Subcutaneous preadipocyte (primary cell): ENCODE measurements around the gene DAG1. TPM values are rescaled to one million over a fixed set of nuclear protein-coding genes. Genes with fewer than 3 reads are reported as not detected.

Source experiments
- small RNA-seq: library from RNA; depleted of rRNA; stranded (forward); fragments of <200 nt; gene quantifications from one replicate; pipeline ENCODE3, GENCODE V24; 2012
- total RNA-seq: library from RNA; depleted of rRNA; stranded (reverse); fragments of >200 nt; gene quantifications from 2 replicates; pipeline ENCODE4 v1.2.3, GENCODE V29; 2012

Gene DAG1
- total RNA-seq = 37.8 and 48.3 TPM in 2 replicates

DNA sequence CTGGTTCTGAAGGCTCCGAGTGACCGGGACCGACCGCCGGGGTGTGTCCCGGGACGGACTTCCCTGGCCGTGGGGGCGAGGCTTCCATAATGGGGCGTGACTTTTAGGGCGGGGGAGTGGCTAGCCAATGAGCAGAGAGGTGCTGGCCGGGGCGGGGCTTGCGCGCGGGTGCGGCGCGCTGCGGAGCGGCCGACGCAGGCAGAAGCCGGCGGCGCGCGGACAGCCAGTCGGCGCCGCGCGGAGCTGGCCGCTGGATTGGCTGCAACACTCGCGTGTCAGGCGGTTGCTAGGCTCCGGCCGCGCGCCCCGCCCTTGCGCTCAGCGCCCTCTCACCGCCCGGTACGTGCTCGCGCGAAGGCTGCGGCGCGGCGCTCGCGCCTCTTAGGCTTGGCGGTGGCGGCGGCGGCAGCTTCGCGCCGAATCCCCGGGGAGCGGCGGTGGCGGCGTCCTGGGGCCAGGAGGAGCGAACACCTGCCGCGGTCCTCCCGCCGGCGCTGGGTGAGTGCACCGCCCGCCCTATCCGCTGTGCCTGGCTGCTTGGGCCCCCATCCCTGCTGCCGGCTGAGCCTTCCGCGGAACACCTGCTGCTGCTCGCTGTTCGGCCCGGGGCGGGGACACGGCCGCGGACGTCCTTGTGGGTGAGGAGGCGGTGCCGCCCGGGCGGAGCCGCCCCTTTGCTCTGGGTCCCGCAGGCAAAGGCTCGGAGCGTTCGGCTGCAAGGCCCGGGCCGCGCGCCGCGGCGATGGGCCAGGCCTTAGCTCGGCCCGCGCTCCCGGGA is at the start of gene DAG1:
TSS of gene DAG1 (plus strand) at position 332 of the 778 bp plus-strand sequence. CDS start 40,268 bp downstream, outside the sequence.

DNA sequence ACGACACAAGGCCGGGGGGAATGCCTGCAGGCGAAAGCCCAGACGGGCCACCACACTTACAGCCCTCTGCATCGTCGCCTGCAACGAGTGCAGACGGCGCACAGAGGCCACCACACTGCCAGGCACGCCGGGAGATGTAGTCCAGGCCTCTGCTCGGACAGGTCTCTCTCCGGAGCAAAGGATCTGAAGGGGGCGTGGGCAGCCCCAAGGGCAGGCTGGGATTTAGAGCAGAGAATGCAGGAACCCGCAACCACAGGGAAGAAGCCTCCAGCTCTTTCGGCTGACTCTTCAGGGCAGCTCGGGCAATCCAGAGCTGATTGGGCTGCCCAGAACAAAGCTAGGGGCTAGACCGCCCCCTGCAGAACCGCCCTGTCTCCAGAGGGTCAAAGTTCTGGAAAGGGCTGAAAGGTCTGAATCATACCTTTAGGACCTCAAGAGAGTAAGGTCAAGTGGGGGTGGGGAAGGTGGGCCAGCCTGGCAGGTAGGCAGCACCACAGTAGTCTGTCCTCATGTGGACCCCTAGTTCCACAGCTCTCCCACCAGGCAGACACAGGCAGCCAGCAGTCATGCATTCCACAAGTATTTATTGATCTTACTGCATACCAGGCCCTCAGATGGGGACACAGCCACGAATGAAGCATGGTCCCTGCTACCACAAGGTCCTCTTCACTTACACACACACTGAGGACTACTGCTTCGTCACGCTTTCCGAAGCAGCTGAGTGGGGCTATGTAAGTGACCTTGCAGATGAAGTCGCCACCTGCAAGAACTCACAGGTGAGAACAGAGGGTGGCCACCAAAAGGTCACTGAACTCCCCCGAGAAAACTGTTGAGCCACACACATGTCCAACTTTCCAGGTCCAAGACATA is 47.5 kb upstream of the DAG1 start, which contains the start of gene AMT:
TSS of gene AMT (minus strand) at position 95 of the 870 bp plus-strand sequence. CDS start at position 72, 23 bp downstream.

DNA sequence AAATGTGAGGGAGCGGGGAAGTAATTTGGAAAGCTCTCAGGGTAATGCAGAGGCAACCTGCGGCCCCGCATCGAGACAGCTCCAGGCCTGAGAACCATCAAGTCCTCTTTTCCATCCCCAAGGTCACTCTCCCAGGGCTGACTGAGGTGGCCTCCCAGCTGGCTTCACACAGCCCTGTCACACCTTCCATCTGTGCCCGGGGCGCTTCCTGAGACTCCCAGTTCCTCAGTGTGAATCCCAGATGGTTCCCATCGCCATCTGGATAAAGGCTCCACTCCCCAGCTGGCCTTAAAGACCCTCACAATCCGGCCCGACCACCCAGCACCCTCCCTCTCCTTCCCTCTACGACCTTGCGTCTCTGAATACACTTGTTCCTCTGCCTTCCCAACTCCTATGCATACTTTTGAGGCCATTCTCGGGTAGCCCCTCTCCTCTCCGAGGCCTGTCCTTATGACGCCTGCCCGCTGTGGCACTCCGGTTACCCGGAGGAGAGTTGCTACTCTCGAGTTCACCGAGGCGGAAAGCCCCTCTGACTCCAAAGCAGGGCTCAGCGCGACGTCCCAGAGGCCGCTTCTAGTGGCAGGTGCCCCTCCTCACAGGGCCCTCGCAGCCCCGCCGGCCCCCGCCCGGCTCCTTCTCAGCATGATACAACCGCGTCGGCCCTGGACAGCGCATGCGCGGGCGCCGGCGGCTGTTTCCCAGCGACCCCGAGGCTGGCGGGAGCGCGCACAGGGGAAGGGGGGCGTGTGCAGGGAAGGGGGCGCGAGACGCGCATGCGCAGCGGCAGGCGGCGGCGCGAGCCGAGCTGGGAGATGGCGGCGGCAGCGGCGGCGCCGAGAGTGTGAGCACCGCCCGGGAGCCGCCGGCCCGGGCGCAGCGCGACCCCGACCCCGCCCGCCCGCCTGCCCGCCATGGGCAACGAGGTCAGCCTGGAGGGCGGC is 83.9 kb downstream of the DAG1 start, which contains the start of gene BSN:
TSS of gene BSN (plus strand) at position 786 of the 941 bp plus-strand sequence. CDS start at position 912, 126 bp downstream.

Small RNA genes within 50 kb of the gene (small RNA-seq; reads per million reads assigned to genes)
- not detected for gene RNA5SP130

Other genes with a start within 250 kb of the DAG1 start
- 1.2 and 1.8 TPM in 2 replicates for gene C3orf62, start 193.0 kb upstream of the DAG1 start, total RNA-seq
- gene USP4, start 130.2 kb upstream of the DAG1 start, total RNA-seq = 15.4 and 21.3 TPM in 2 replicates
- 203 and 264 TPM in 2 replicates for gene GPX1, start 111.9 kb upstream of the DAG1 start, total RNA-seq
- 535 and 567 TPM in 2 replicates for gene RHOA, start 58.3 kb upstream of the DAG1 start, total RNA-seq
- 17.3 and 17.4 TPM in 2 replicates for gene TCTA, start 57.8 kb upstream of the DAG1 start, total RNA-seq
- 0.39 and 0.73 TPM in 2 replicates for gene AMT, start 47.8 kb upstream of the DAG1 start, total RNA-seq
- gene NICN1, start 40.9 kb upstream of the DAG1 start, total RNA-seq = 1.6 and 3.3 TPM in 2 replicates
- gene BSN, start 84.2 kb downstream of the DAG1 start, total RNA-seq = under 0.01 and 0.20 TPM in 2 replicates
- gene APEH, start 204.1 kb downstream of the DAG1 start, total RNA-seq = 127 and 142 TPM in 2 replicates
- 3.3 and 4.8 TPM in 2 replicates for gene MST1, start 219.2 kb downstream of the DAG1 start, total RNA-seq
- 25.0 and 35.8 TPM in 2 replicates for gene RNF123, start 219.3 kb downstream of the DAG1 start, total RNA-seq
- gene AMIGO3, start 249.4 kb downstream of the DAG1 start, total RNA-seq = 0.37 and 1.2 TPM in 2 replicates